Cardiac muscle cell (in vitro differentiated cells and primary cell): ENCODE data around the gene SCAF1. TPM values are rescaled to one million over a fixed set of nuclear protein-coding genes. Genes with fewer than 3 reads are reported as not detected.

ENCODE experiments used
- DNase-seq, 2 donors: peaks; one replicate each; pipeline versions ENCODE4 v3.0.0 to v3.0.0-alpha.2; 2010 to 2017; ENCODE audit warnings: low read depth in 1 of 2, low spot score in 1 of 2
- H3K27ac ChIP-seq: fragments of 200-600 bp; sonication (generic); 2 replicates; pipeline ENCODE4 v1.5.1; 2016
- H3K27me3 ChIP-seq: fragments of 200-600 bp; sonication (generic); 2 replicates; pipeline ENCODE4 v1.6.0; 2016; ENCODE audit warnings: control low read depth
- H3K36me3 ChIP-seq: fragments of 200-600 bp; sonication (generic); 2 replicates; pipeline ENCODE4 v1.5.1; 2016; ENCODE audit warnings: control low read depth
- H3K4me1 ChIP-seq: fragments of 200-600 bp; sonication (generic); 2 replicates; pipeline ENCODE4 v1.8.1; 2017; ENCODE audit warnings: low read depth, mild to moderate bottlenecking, mixed run types
- H3K4me3 ChIP-seq: fragments of 200-600 bp; sonication (generic); 2 replicates; pipeline ENCODE4 v1.5.1; 2016; ENCODE audit warnings: mild to moderate bottlenecking
- H3K9me3 ChIP-seq: fragments of 200-600 bp; sonication (generic); 2 replicates; pipeline ENCODE4 v1.5.1; 2017; ENCODE audit warnings: low read depth, mild to moderate bottlenecking, control low read depth
- polyA plus RNA-seq: library from polyadenylated mRNA; unstranded; fragments of >200 nt; fragmentation: Nextera tagmentation; extraction: Ambion mirVana; gene quantifications from 2 replicates; pipeline ENCODE4 v1.2.1, GENCODE V29; 2016
- total RNA-seq: library from RNA; depleted of rRNA; stranded (reverse); fragments of >200 nt; gene quantifications from 2 replicates; pipeline ENCODE4 v1.2.3, GENCODE V29; 2016
- TF ChIP-seq, protein P1 (sequence below): IDR thresholded peaks from 2 replicates; pipeline ENCODE4 v1.5.1; 2012; ENCODE audit warnings: low read depth, mild to moderate bottlenecking, low read length

Gene SCAF1
- total and polyA plus RNA-seq, 2 experiments from 2014 or later, result 16.4 to 71.0 TPM

DNA sequence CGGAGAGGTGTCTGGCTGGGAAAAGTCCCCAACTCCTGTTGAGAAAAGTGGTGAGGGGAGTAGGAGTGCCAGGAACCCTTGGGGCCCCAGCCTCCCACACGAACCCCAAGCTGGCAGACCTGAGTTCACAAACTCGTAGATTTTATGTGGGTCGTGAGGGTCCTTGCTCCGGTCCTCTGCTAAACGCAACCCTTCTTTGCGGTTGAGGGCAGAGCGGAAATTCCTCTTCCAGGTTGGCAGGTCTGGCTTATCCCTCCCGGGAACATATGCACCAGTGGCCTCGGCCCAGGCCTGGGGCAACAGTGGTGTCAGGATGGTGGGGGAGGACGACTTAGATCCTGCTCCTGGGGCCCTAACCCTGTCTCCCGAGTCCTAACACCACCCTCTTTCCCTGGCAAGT lies 21.2 kb downstream of the SCAF1 start:
- no peaks in the 10 kb centered on the region for H3K9me3 ChIP-seq
- H3K4me3 ChIP-seq, result no peak overlapping the region
- no peak for DNase-seq
- peaks cover 14% of the 10 kb centered on the region for H3K36me3 ChIP-seq
- no peak overlapping the region for H3K27ac ChIP-seq
- TF ChIP-seq, protein P1, sequence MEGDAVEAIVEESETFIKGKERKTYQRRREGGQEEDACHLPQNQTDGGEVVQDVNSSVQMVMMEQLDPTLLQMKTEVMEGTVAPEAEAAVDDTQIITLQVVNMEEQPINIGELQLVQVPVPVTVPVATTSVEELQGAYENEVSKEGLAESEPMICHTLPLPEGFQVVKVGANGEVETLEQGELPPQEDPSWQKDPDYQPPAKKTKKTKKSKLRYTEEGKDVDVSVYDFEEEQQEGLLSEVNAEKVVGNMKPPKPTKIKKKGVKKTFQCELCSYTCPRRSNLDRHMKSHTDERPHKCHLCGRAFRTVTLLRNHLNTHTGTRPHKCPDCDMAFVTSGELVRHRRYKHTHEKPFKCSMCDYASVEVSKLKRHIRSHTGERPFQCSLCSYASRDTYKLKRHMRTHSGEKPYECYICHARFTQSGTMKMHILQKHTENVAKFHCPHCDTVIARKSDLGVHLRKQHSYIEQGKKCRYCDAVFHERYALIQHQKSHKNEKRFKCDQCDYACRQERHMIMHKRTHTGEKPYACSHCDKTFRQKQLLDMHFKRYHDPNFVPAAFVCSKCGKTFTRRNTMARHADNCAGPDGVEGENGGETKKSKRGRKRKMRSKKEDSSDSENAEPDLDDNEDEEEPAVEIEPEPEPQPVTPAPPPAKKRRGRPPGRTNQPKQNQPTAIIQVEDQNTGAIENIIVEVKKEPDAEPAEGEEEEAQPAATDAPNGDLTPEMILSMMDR, result no peak
- H3K27me3 ChIP-seq, result no peaks in the 10 kb centered on the region
- peaks cover 6% of the 10 kb centered on the region for H3K4me1 ChIP-seq

DNA sequence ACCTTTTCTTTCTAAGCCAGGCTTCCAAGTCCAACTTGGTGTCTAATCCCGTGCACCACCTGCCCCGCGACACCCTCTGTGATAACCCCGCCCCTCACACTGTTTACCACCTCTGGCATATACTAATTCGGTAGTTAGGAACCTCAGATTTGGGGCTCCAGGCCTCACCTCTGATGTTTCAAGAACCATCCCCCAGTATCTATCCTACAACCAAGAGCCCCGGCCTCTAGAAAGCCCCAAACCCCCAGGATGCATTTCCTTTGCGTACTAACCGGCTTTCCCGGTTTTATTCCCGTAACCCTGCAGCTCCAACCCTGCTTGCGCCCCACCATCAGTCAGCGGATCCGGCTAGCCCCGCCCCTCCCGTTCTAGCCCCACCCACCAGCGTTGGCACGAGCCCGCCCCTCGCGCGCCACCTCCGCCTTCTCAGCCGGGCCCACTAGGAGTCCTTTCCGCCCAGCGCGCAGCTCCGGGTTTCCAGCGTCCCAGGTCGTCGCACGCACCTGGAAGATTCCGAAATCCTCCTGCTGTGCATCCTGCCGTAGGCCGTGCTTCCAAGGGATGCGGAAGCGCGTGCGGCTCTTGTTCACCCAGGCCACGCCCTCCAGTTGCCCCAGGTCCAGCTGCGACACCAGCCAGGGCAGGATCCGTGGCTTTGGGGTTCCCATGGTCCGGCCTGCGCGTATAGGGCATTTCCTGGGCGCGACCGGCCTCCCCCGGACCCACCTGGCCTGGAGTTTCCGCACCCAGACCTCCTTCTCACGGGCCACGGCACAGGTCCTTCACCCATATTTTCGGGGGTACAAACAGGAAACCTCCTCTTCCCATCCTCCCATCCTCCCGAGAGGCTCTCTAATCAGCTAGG lies 22.4 kb downstream of the SCAF1 start:
- peaks cover 8% of the 10 kb centered on the region for H3K36me3 ChIP-seq
- H3K4me3 ChIP-seq, result peak overlapping the region; percentile 78
- peaks cover 6% of the 10 kb centered on the region for H3K4me1 ChIP-seq
- DNase-seq, result peak; percentile 80 to 89
- no peak overlapping the region for H3K27ac ChIP-seq
- no peaks in the 10 kb centered on the region for H3K9me3 ChIP-seq
- TF ChIP-seq, protein P1, result no peak
- H3K27me3 ChIP-seq, result no peaks in the 10 kb centered on the region

DNA sequence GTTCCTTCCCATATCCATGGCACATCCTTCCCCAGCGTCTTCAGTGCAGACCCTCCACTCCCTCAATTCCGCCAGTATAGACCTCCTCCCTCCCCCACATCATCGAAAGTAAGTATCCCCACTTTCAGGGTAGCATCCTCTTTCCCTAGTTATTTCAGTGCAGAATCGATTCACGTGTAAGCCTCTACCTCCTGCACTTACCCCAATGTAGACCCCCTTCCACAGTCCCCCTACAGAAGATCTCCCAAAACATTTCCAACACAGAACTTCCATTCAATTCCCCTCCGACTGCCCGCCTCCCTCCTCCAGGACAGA lies 23.0 kb downstream of the SCAF1 start:
- Histone ChIP-seq H3K4me1 (peaks cover 6% of the 10 kb centered on the region), H3K4me3 (peak overlapping the region; percentile 78), H3K36me3 (peaks cover 8% of the 10 kb centered on the region), H3K9me3 (no peaks in the 10 kb centered on the region), H3K27ac (peak overlapping the region; percentile 65), H3K27me3 (no peaks in the 10 kb centered on the region)
- no peak for DNase-seq
- TF ChIP-seq, protein P1, result no peak

DNA sequence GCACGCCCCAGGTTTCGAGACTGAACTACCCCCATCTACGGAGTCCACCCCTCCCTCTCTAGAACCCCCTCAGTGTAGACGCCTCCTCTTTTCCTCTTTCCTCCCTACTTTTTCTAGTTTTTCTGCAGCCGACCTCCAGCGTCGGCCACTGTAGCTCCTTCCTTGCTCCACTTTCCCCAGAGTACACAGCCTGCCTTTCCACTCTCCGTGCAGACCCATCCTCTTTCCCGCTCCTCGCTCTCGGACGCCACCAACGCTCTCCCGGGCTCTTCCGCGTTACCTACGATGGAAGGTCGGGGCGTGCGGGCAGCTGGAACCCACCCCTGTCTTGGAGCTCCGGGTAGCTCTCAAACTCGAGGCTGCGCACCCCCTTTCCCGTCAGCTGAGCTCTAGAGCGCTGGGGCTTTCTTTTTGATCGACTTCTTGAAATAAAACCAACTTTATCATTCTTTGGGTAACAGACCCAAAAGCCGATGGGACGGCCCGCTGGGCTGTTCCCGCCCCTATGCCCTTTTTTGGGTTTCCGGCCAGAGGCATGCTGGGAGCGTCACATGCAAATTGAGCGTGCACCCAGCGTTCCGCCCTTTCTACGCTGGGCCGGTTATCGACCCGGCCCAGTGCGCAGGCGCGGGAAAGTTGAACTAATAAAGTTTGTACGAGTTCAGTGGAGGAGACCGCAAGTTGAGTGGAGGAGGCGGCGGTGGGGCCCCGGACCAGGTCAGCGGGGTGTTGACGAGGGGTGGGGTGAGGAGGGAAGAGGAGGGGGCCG lies 23.5 kb downstream of the SCAF1 start, which contains the start of the genes BCL2L12 and IRF3:
TSS of gene BCL2L12 (plus strand) at position 583 of the 769 bp plus-strand sequence. CDS start 760 bp downstream, outside the sequence.
TSS of gene IRF3 (minus strand) at position 507 of the 769 bp plus-strand sequence. CDS start 1,019 bp downstream, outside the sequence.
- H3K27me3 ChIP-seq, result no peaks in the 10 kb centered on the region
- peak within 1 kb of the TSS; percentile 85 for H3K27ac ChIP-seq
- TF ChIP-seq, protein P1, result peak; percentile 8

DNA sequence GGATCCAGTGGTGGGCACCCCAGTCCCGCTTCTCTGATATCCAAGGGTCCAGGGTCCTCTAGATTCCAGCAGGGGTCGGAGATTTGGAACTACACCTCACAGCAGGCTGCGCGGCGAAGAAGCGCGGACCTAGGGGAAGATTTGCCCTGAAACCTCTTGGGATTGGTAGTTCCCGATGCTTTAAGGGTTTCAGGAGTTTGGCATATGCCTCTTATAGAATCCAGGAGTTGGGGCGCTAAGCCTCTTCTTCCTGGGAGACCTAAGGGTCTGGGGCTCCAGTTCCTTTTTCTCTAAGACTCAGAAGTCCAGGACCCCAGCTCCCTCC lies 24.1 kb downstream of the SCAF1 start:
- Histone ChIP-seq H3K36me3 (peaks cover 6% of the 10 kb centered on the region), H3K4me3 (peak overlapping the region; percentile 78), H3K9me3 (no peaks in the 10 kb centered on the region), H3K4me1 (peaks cover 6% of the 10 kb centered on the region), H3K27me3 (no peaks in the 10 kb centered on the region), H3K27ac (peak overlapping the region; percentile 85)
- TF ChIP-seq, protein P1, result no peak
- DNase-seq, result no peak

More for the DNA sequence above, 23.5 kb downstream of the SCAF1 start, which contains the start of the genes BCL2L12 and IRF3:
- peak within 1 kb of the TSS; percentile 78 for H3K4me3 ChIP-seq
- H3K4me1 ChIP-seq, result peaks cover 6% of the 10 kb centered on the region
- H3K9me3 ChIP-seq, result no peaks in the 10 kb centered on the region
- DNase-seq, result peak; percentile 97 to 98
- H3K36me3 ChIP-seq, result peaks cover 8% of the 10 kb centered on the region
